Kidney (tissue), 14 donors: ENCODE results near the gene CDH13. TPM values are rescaled to one million over a fixed set of nuclear protein-coding genes. Genes with fewer than 3 reads are reported as not detected.

Experiments
- DNase-seq, 5 donors: peaks; one replicate each; pipeline ENCODE4 v3.0.0-alpha.2; 2013 to 2020
- FAIRE-seq: peaks from 2 replicates; lab custom pipeline; 2012; peaks lifted over from hg19 to GRCh38; lab: Jason Lieb, UNC
- H3K27ac ChIP-seq, 2 donors: one replicate each; pipeline ENCODE4 v1.7.0; 2013; ENCODE audit warnings: low read depth in 2 of 2, low read length in 2 of 2, inconsistent platforms in 1 of 2
- H3K27me3 ChIP-seq: one replicate; pipeline ENCODE4 v1.7.1; 2013; ENCODE audit warnings: low read length, inconsistent platforms; ENCODE audit not compliant: control insufficient read depth, insufficient read depth
- H3K36me3 ChIP-seq, 3 donors: one replicate each; pipeline versions ENCODE4 v1.7.0 to v1.7.1; 2013; ENCODE audit warnings: low read length in 3 of 3, control low read depth in 1 of 3, inconsistent platforms in 1 of 3; ENCODE audit not compliant: insufficient read depth in 3 of 3, control insufficient read depth in 2 of 3
- H3K4me1 ChIP-seq, 3 donors: one replicate each; pipeline versions ENCODE4 v1.7.0 to v1.7.1; 2013; ENCODE audit warnings: low read length in 3 of 3, inconsistent platforms in 1 of 3, low read depth in 1 of 3; ENCODE audit not compliant: control insufficient read depth in 2 of 3, insufficient read depth in 2 of 3
- H3K4me3 ChIP-seq, 3 donors: one replicate each; pipeline versions ENCODE4 v1.7.0 to v1.8.1; 2013; ENCODE audit warnings: low read length in 3 of 3, control low read depth in 1 of 3, inconsistent platforms in 1 of 3
- H3K9ac ChIP-seq, 3 donors: one replicate each; pipeline versions ENCODE4 v1.7.0 to v1.7.1; 2013; ENCODE audit warnings: low read length in 3 of 3, control low read depth in 1 of 3, inconsistent platforms in 1 of 3
- H3K9me3 ChIP-seq, 3 donors: one replicate each; pipeline versions ENCODE4 v1.7.0 to v1.7.1; 2013; ENCODE audit warnings: low read length in 3 of 3, control low read depth in 1 of 3, inconsistent platforms in 1 of 3; ENCODE audit not compliant: control insufficient read depth in 2 of 3, insufficient read depth in 1 of 3
- intact Hi-C: fragments of 100-400 bp; cut with DNase I; formaldehyde crosslinking; loops from one replicate; pipeline ENCODE4 v1.11.1; 2022
- polyA plus RNA-seq: library from polyadenylated mRNA; stranded (reverse); fragments of 350-450 nt; fragmentation: Illumina TruSeq; extraction: RNeasy Lipid Tissue Mini Kit (QIAGEN cat#74804); gene quantifications from one replicate; pipeline ENCODE4 v1.2.3, GENCODE V29; 2014; ENCODE audit warnings: low read depth, low replicate concordance; ENCODE audit not compliant: insufficient read depth
- total RNA-seq: library from RNA; stranded (reverse); fragmentation: NEBNext Ultra II Directional; extraction: Animal tissue kit (Norgen Biotek cat#: 25700); gene quantifications from one replicate; pipeline ENCODE4 v1.2.1, GENCODE V29; 2021
- TF ChIP-seq, protein P1 (sequence below): IDR thresholded peaks from 3 replicates; pipeline ENCODE4 v1.5.1; 2012; ENCODE audit warnings: mild to moderate bottlenecking, moderate library complexity, borderline replicate concordance; ENCODE audit not compliant: insufficient read depth; ENCODE audit errors: extremely low read depth
- donor health status: control.
- donor health status: control.
- donor health status: control.
- donor health status: control.
- donor health status: control.
- donor health status: DM: yes; HTN: yes; CAD: no.
- donor health status: Normal renal cell carcinoma (clear cell type).

Gene CDH13
- total and polyA plus RNA-seq, 2 donors from 2014 or later: 4.8 to 13.8 TPM

DNA sequence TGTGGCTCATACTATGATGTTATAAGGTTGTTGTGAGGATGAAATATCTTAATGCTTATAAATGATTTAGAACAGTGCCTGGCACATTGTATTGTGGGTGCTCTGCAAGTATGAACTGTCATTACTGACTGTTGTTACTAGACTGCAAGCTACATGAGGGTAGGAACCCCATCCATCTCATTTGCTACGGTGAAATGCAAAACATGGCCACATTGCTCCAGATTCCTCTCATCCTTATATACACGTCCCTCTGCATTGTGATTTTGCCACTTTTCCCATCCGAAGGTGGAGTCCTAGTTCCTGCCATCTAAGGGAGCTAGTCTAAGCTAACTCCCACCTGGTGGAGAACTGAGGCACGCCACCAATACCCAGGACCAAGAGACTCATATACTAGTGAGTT is 1210.8 kb downstream of the CDH13 start:
- Histone ChIP-seq H3K27ac (no peak overlapping the region), H3K9me3 (no peaks in the 10 kb centered on the region), H3K27me3 (no peaks in the 10 kb centered on the region), H3K36me3 (no peaks in the 10 kb centered on the region), H3K4me1 (no peaks in the 10 kb centered on the region), H3K9ac (no peak overlapping the region), H3K4me3 (no peak overlapping the region)
- no peak for DNase-seq
- no peak for FAIRE-seq
- TF ChIP-seq, protein P1, sequence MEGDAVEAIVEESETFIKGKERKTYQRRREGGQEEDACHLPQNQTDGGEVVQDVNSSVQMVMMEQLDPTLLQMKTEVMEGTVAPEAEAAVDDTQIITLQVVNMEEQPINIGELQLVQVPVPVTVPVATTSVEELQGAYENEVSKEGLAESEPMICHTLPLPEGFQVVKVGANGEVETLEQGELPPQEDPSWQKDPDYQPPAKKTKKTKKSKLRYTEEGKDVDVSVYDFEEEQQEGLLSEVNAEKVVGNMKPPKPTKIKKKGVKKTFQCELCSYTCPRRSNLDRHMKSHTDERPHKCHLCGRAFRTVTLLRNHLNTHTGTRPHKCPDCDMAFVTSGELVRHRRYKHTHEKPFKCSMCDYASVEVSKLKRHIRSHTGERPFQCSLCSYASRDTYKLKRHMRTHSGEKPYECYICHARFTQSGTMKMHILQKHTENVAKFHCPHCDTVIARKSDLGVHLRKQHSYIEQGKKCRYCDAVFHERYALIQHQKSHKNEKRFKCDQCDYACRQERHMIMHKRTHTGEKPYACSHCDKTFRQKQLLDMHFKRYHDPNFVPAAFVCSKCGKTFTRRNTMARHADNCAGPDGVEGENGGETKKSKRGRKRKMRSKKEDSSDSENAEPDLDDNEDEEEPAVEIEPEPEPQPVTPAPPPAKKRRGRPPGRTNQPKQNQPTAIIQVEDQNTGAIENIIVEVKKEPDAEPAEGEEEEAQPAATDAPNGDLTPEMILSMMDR: no peak
- intact Hi-C loops: no loop called here

DNA sequence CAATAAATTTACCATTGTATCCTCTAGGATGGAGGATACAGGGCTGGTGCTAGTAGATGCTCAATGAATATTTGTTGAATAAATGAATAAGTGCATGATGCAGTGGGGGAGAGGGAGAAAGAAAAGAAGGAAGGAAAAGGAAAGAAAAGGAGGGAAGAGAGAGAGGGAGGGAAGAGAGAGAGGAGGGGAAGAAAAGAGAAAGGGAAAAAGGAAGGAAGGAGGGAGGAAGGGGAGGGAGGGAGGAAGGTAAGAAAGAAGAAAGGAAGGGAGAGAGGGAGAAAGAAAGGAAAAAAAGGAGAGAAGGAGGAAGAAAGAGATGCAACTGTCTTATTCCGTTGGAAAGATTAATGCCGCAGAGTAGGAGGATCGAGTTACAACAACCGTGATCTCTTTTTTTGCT is 1211.4 kb downstream of the CDH13 start:
- Histone ChIP-seq H3K4me3 (no peak overlapping the region), H3K27ac (no peak overlapping the region), H3K9ac (no peak overlapping the region), H3K27me3 (no peaks in the 10 kb centered on the region), H3K9me3 (no peaks in the 10 kb centered on the region), H3K36me3 (no peaks in the 10 kb centered on the region), H3K4me1 (no peaks in the 10 kb centered on the region)
- DNase-seq (no peak), FAIRE-seq (no peak)
- TF ChIP-seq, protein P1: no peak
- intact Hi-C loops: no loop called here

DNA sequence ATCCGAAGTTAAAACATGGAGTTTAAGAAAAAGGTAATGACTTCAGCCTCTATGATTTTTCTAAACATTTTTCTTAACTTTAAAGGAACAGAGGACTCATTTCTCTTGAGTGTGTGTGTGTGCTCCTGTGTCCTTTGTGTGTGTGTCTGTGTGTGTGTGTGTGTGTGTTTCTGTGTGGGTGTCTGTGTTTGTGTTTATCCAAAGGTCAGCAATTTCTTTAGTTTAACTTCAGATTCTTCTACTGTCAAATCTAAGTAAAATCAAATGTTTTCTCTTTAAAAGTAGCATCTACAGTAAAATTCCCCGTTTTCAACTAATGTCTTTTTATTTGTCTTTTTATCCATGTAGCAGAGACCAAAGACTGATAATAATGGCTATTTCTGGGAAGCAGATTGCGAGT is 1212.8 kb downstream of the CDH13 start:
- DNase-seq (no peak), FAIRE-seq (no peak)
- Histone ChIP-seq H3K4me1 (no peaks in the 10 kb centered on the region), H3K27ac (no peak overlapping the region), H3K9me3 (no peaks in the 10 kb centered on the region), H3K36me3 (no peaks in the 10 kb centered on the region), H3K9ac (no peak overlapping the region), H3K27me3 (no peaks in the 10 kb centered on the region), H3K4me3 (no peak overlapping the region)
- TF ChIP-seq, protein P1: no peak
- intact Hi-C loops: no loop called here

DNA sequence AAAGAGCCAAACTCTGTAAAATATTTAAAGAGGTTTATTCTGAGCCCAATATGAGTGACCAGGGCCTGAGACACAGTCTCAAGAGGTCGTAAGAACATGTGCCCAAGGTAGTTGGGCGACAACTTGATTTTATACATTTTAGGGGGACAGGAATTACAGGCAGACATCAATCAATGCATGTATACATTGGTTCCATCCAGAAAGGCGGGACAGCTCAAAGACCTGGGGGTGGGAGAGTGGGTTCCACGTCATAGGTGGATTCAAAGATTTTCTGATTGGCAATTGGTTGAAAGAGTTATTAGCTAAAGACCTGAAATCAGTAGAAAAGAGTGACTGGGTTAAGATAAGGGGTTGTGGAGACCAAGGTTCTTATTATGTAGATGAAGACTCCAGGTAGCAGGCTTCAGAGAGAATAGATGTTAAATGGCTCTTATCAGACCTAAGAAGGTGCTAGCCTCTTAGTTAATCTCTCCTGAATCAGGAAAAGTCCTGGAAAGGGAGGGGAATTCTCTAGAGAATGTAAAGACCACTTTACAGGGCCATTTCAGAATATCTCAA is 1213.4 kb downstream of the CDH13 start:
- H3K9ac ChIP-seq: no peak overlapping the region
- H3K4me3 ChIP-seq: no peak overlapping the region

More for the DNA sequence above, 1213.4 kb downstream of the CDH13 start:
- TF ChIP-seq, protein P1: no peak
- Histone ChIP-seq H3K9me3 (no peaks in the 10 kb centered on the region), H3K4me1 (no peaks in the 10 kb centered on the region), H3K27ac (no peak overlapping the region), H3K27me3 (no peaks in the 10 kb centered on the region), H3K36me3 (no peaks in the 10 kb centered on the region)
- FAIRE-seq: no peak
- intact Hi-C loops: no loop called here
- DNase-seq: no peak
